Measurements from ENCODE around the gene FAM3D.
A peak's percentile ranks its signal among the peaks of the same experiment; 100 is the strongest.

Gene FAM3D

GRCh38 chr3:58633157-58633865 lies 33.3 kb downstream of the FAM3D start:
- DNase-seq (ENCODE audit: insufficient read length, low spot score): no peak
- TF ChIP-seq POLR2A (IDR thresholded peaks at IDR 0.05; ENCODE audit: low read depth, low read length): no peak
- FAIRE-seq: no peak

- no peak for TF ChIP-seq POLR2A (IDR thresholded peaks at IDR 0.05; ENCODE audit: low read depth, low read length)
- no peak for FAIRE-seq
These were observed 34.8 kb downstream of the FAM3D start for GRCh38 chr3:58631742-58632141.

GRCh38 chr3:58630710-58631092 lies 35.9 kb downstream of the FAM3D start:
- no peak for FAIRE-seq
- no peak for DNase-seq (ENCODE audit: insufficient read length, low spot score)
- no peak for TF ChIP-seq POLR2A (IDR thresholded peaks at IDR 0.05; ENCODE audit: low read depth, low read length)

More at GRCh38 chr3:58631742-58632141, 34.8 kb downstream of the FAM3D start:
- no peak for DNase-seq (ENCODE audit: insufficient read length, low spot score)

- DNase-seq (ENCODE audit: insufficient read length, low spot score) (peak; percentile 47), FAIRE-seq (no peak)
- no peak for TF ChIP-seq POLR2A (IDR thresholded peaks at IDR 0.05; ENCODE audit: low read depth, low read length)
These were observed 36.4 kb downstream of the FAM3D start for GRCh38 chr3:58630076-58630709.

- no peak for DNase-seq (ENCODE audit: insufficient read length, low spot score)
- no peak for TF ChIP-seq POLR2A (IDR thresholded peaks at IDR 0.05; ENCODE audit: low read depth, low read length)
- no peak for FAIRE-seq
These were observed 36.9 kb downstream of the FAM3D start for GRCh38 chr3:58629629-58630028.

GRCh38 chr3:58628823-58629562 lies 37.6 kb downstream of the FAM3D start:
- no peak for TF ChIP-seq POLR2A (IDR thresholded peaks at IDR 0.05; ENCODE audit: low read depth, low read length)
- DNase-seq (ENCODE audit: insufficient read length, low spot score) (no peak), FAIRE-seq (no peak)

GRCh38 chr3:58627941-58628340 lies 38.6 kb downstream of the FAM3D start:
- FAIRE-seq (no peak), DNase-seq (ENCODE audit: insufficient read length, low spot score) (no peak)
- TF ChIP-seq POLR2A (IDR thresholded peaks at IDR 0.05; ENCODE audit: low read depth, low read length): no peak

- DNase-seq (ENCODE audit: insufficient read length, low spot score): no peak
- no peak for TF ChIP-seq POLR2A (IDR thresholded peaks at IDR 0.05; ENCODE audit: low read depth, low read length)
- FAIRE-seq: no peak
These were observed 39.0 kb downstream of the FAM3D start for GRCh38 chr3:58627570-58627885.

GRCh38 chr3:58626841-58627569 lies 39.6 kb downstream of the FAM3D start:
- no peak for TF ChIP-seq POLR2A (IDR thresholded peaks at IDR 0.05; ENCODE audit: low read depth, low read length)
- FAIRE-seq: no peak
- DNase-seq (ENCODE audit: insufficient read length, low spot score): no peak

GRCh38 chr3:58625196-58625824 lies 41.3 kb downstream of the FAM3D start:
- FAIRE-seq: no peak
- TF ChIP-seq POLR2A (IDR thresholded peaks at IDR 0.05; ENCODE audit: low read depth, low read length): no peak
- DNase-seq (ENCODE audit: insufficient read length, low spot score): no peak

GRCh38 chr3:58624550-58624949 lies 42.0 kb downstream of the FAM3D start:
- DNase-seq (ENCODE audit: insufficient read length, low spot score) (no peak), FAIRE-seq (no peak)
- no peak for TF ChIP-seq POLR2A (IDR thresholded peaks at IDR 0.05; ENCODE audit: low read depth, low read length)

- FAIRE-seq: no peak
- no peak for TF ChIP-seq POLR2A (IDR thresholded peaks at IDR 0.05; ENCODE audit: low read depth, low read length)
These were observed 42.6 kb downstream of the FAM3D start for GRCh38 chr3:58623961-58624360.

GRCh38 chr3:58623478-58623877 lies 43.1 kb downstream of the FAM3D start:
- TF ChIP-seq POLR2A (IDR thresholded peaks at IDR 0.05; ENCODE audit: low read depth, low read length): no peak
- DNase-seq (ENCODE audit: insufficient read length, low spot score) (no peak), FAIRE-seq (no peak)

More at GRCh38 chr3:58623961-58624360, 42.6 kb downstream of the FAM3D start:
- DNase-seq (ENCODE audit: insufficient read length, low spot score): no peak

- DNase-seq (ENCODE audit: insufficient read length, low spot score): no peak
- no peak for FAIRE-seq
- no peak for TF ChIP-seq POLR2A (IDR thresholded peaks at IDR 0.05; ENCODE audit: low read depth, low read length)
These were observed 43.7 kb downstream of the FAM3D start for GRCh38 chr3:58622892-58623291.

Measured in H54 (cell line).